ENCODE results near the gene ZNF3. TPM values are rescaled to one million over a fixed set of nuclear protein-coding genes. Genes with fewer than 3 reads are reported as not detected.
"Not testable (repeated sequence)": the region's sequence is repeated elsewhere in the genome, so short reads cannot be mapped to it uniquely, and the experiment has no call there.

The ZNF3 gene
- total RNA-seq = 10 to 100 TPM; 17.0 to 18.0 TPM
- long read RNA-seq, donor 1, partial matches to known transcripts = 0 of 12 reads
- long read RNA-seq, donor 1, other reads (novel, unspliced or antisense) = 6 of 12 reads
- long read RNA-seq, donor 2, transcript ZNF3-202 (6 exons, 2,799 nt) = major isoform, 11 of 29 reads
- long read RNA-seq, donor 2, partial matches to known transcripts = 2 of 29 reads
- long read RNA-seq, donor 2, other reads (novel, unspliced or antisense) = 7 of 29 reads

DNA sequence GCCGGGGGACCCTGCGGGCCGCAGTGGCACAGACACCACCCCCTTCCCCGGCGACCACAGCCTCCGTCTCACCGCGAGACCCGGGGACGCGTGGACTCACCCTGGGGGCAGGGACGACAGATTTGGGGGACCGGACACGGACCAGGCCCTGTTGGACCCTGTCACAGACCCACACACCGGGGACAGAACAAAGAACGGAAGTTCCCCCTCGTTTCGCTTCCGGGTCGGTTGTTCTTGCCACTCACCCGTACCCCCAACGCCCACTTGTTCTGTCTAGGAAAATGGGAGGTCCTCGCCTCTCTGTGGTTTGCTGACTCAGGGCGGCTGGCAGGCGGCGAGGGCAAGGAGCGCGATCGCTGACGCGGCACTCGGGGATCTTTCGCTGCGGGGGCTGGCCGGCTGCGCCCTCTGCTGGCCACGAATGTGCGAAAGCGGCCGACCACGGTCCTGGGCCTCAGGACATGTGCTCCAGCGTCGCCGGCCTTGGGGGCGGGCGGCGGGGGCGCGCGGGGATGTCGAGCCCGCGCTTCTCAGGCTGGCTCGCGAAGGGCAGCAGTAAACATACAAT, at the start of gene ZNF3:
Gene ZNF3, minus strand, starts transcription at position 189 of the 568 bp plus-strand sequence. CDS start 4,366 bp downstream, outside the sequence.
- peak; percentile 100 for DNase-seq (ENCODE audit: low spot score)
- intact Hi-C loops (cut with DNase I) = loop anchor here in 1 of 2 donors (2.0 kb wide), 1 partner anchor 31 kb away; no protein-coding TSS in a partner anchor

GRCh38 chr7:100130608-100131453, 49.3 kb upstream of the ZNF3 start:
- peak; percentile 95 for DNase-seq (ENCODE audit: low spot score)
- intact Hi-C loops (cut with DNase I) = loop anchor here in 1 of 2 donors (5.0 kb wide), 1 partner anchor 91 kb away; no protein-coding TSS in a partner anchor

- DNase-seq (ENCODE audit: low spot score) = not testable (repeated sequence)
- intact Hi-C loops (cut with DNase I) = loop anchor here in 1 of 2 donors (5.0 kb wide), 1 partner anchor 92 kb away; no protein-coding TSS in a partner anchor
Observed at GRCh38 chr7:100130220-100130607, 48.7 kb upstream of the ZNF3 start.

DNA sequence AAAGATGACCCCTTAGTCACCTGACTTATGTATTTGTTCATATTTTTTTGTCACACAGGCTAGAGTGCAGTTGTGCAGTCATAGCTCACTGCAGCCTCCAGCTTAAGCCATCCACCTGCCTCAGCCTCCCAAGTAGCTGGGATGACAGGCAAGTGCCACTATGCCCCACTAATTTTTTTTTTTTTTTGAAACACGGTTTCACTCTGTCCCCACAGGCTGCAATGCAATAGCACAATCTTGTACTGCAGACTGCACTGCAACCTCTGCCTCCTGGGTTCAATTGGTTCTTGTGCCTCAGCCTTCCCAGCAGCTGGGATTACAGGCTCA, 47.1 kb upstream of the ZNF3 start:
- intact Hi-C loops (cut with DNase I) = no loop called here
- DNase-seq (ENCODE audit: low spot score) = no peak

DNA sequence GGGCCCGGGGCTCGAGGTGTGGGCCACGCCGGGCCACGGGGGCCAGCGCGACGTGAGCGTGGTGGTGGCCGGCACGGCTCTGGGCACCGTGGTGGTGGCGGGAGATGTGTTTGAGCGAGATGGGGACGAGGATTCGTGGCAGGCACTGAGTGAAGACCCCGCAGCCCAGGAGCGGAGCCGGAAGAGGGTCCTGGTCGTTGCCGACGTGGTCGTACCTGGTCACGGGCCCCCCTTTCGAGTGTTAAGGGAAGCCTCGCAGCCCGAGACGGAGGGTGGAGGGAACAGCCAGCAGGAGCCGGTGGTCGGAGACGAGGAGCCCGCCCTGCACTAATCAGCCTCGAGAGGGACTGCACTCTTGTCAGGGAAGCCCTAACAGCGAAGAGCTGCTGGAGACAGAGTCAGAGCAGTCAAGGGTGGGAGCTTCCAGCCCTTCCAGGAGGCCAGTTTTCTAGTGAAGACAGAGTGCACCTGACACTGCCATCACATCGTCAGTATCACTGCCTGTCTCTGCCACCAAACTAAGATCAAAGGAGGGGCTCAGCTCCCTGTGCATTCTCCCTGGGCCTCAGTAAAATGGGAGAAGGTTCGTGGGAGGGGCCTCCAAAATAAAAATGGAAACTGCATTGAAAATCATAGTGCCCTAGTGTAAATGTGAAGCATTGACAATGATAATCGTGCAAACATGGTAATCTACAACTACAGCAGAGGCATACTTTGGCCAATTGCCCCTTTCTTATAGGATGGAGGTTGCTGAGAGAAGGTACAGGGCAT, 46.5 kb upstream of the ZNF3 start:
- intact Hi-C loops (cut with DNase I) = no loop called here
- peak; percentile 83 for DNase-seq (ENCODE audit: low spot score)

GRCh38 chr7:100126931-100127865, 45.7 kb upstream of the ZNF3 start, which contains the start of gene MBLAC1:
Gene MBLAC1, plus strand, starts transcription at chr7:100126967. Its CDS starts 429 bp downstream, at chr7:100127396.
- intact Hi-C loops (cut with DNase I) = no loop called here
- DNase-seq (ENCODE audit: low spot score) = peak; percentile 95

DNA sequence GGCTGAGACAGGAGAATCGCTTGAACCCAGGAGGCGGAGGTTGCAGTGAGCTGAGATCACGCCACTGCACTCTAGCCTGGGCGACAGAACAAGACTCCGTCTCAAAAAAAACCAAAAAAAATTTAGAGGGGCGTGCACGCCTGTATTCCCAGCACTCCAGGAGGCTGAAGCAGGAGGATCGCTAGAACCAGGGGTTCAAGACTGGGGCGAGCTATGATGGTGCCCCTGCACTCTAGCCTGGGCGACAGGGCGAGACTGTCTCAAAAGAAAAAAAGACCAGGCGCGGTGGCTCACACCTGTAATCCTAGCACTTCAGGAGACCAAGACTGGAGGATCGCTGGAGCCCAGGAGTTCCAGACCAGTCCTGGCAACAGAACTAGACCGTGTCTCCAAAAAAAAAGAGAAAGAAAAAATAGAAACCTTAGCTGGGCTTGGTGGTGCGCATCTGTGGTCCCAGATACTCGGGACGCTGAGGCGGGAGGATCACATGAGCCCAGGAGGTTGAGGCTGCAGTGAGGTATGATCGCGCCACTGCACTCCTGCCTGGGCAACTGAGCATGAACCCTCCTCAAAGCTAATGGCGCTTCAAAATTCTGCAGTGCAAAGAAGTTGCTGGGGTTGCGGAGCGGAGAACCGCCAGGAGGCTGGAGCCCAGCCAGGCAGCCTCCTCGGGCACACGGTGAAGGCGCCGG, 44.9 kb upstream of the ZNF3 start:
- intact Hi-C loops (cut with DNase I) = no loop called here

GRCh38 chr7:100124301-100125230, 43.0 kb upstream of the ZNF3 start:
- no peak for DNase-seq (ENCODE audit: low spot score)
- intact Hi-C loops (cut with DNase I) = loop anchor here in 1 of 2 donors (5.0 kb wide), 1 partner anchor 1563 kb away; no protein-coding TSS in a partner anchor

More for the DNA sequence above, 44.9 kb upstream of the ZNF3 start:
- DNase-seq (ENCODE audit: low spot score) = no peak

DNA sequence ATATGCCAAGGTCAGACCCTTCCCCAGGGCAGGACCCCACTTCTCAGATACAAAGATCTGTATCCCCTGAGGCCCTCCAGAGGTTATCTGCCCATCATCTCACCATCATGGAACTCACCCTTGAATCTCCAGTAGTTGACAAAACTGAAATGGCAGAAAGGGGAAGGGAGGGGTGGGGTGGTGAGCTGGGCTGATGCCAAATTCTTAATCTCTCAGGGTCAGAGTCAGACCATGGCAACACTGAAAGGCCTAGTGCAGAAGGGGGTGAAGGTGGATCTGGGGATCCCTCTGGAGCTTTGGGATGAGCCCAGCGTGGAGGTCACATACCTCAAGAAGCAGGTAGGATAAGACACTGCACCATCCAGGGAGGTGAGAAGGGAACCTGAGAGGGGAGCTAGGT, 41.0 kb upstream of the ZNF3 start:
- intact Hi-C loops (cut with DNase I) = loop anchor here in 1 of 2 donors (5.0 kb wide), 1 partner anchor 1565 kb away; no protein-coding TSS in a partner anchor

GRCh38 chr7:100122067-100122466, 40.5 kb upstream of the ZNF3 start:
- intact Hi-C loops (cut with DNase I) = loop anchor here in 1 of 2 donors (5.0 kb wide), 1 partner anchor 1565 kb away; no protein-coding TSS in a partner anchor
- no peak for DNase-seq (ENCODE audit: low spot score)

More for the DNA sequence above, 41.0 kb upstream of the ZNF3 start:
- DNase-seq (ENCODE audit: low spot score) = no peak

GRCh38 chr7:100120733-100121036, 39.2 kb upstream of the ZNF3 start:
- intact Hi-C loops (cut with DNase I) = loop anchor here in 1 of 2 donors (5.0 kb wide), 1 partner anchor 1567 kb away; no protein-coding TSS in a partner anchor
- no peak for DNase-seq (ENCODE audit: low spot score)

DNA sequence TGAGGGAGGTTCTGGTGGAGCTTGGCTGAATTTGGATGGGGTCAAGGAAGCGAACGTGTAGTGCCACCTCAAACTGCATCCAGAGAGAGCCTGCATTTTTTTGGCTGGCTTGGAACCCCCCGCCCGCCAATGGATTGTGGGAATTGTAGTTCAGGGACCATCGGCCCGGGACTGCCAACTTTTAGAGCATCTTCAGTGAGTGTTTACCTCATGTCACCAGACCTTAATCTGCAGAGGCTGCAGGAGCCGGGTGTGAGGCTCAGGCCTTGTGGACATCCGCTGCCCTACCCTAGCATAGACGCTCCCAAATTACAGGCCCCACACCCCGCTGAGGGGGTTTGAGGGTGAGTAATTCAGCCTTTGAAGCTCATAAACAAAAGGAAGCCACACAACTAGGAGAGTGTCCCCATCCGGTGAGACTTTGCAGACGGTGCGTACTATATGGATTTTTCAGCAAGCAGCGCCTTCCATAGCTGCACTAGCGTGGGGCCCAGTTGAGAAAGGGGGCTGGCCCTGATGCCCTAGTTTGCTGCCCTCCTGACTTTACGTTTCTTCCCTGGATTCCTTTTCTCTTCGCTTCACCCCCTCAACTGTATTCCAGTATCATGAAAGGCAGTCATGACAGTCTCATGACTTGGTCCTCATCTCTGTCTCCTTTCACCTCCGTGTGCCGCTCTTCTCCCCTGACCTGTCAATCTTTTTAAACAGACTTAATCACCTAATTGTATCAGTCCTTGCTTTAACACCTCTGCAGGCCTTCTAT, 38.6 kb upstream of the ZNF3 start:
- intact Hi-C loops (cut with DNase I) = loop anchor here in 1 of 2 donors (5.0 kb wide), 1 partner anchor 1567 kb away; no protein-coding TSS in a partner anchor

DNA sequence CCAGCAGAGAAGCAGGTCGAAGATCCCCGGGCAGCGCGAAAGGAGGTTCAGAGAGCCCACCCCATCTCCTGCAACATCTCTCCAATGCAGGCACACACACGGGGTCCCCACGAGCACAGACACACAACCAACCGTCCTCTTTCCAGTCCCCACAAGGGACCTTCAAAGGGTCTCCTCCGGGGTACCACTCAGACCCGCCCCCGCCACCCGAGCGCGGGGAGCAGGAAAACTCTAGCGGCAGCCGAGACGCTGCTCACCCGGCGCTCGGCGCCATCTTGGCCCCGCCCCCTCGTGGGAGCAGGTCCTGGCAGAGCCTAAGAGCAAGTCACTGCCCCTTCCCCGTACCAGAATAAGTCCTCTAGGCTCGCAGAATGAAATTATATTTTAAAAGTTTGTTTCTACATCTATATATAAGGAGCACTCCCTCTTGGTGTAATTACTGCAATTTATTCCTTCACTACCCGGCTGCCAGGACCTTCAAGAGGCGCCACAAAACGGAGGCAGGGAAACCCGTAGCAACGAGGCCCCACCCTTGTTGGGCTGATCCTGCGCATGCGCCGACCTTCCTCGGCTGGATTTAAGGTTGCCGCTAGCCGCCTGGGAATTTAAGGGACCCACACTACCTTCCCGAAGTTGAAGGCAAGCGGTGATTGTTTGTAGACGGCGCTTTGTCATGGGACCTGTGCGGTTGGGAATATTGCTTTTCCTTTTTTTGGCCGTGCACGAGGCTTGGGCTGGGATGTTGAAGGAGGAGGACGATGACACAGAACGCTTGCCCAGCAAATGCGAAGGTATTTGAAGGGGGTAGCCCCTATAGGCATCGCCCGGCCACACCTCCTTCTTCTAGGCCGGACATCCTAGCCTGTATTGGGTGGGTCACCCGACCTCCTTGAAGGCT, 37.8 kb upstream of the ZNF3 start, which contains the start of the genes CNPY4 and TAF6:
Gene CNPY4, plus strand, starts transcription at position 563 of the 898 bp plus-strand sequence. Its CDS starts 111 bp downstream, at position 674.
Gene TAF6, minus strand, starts transcription at position 287 of the 898 bp plus-strand sequence. CDS start 5,149 bp downstream, outside the sequence.
- intact Hi-C loops (cut with DNase I) = no loop called here
- DNase-seq (ENCODE audit: low spot score) = peak; percentile 99

More for the DNA sequence above, 38.6 kb upstream of the ZNF3 start:
- peak; percentile 87 for DNase-seq (ENCODE audit: low spot score)

DNA sequence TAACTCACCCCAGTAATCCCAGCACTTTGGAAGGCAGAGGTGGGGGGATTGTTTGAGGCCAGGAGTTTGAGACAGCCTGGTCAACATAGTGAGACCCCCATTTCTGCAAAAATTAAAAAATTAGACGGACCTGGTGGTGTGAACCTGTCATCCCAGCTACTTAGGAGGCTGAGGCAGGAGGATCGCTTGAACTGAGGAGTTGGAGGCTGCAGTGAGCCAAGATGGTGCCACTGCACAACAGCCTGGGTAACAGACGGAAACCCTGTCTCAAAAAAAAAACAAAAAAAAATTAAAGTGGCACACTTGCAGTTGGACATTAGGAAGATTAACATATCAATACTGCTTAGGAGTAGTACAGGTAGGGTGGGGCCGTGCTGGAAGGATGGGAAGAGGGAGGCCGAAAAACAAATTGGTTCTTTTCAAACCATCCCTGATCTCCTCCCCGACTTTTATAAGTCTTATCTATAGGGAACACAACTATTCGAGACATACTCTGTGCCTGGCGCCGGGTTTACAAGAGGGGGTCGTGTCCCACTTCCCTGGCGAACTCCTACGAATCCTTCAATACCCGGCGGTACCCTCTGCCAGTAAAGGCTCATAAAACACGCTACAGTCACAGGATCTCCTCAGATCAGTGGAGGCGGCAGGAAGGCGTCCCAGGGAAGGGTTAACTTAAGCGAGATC, 37.0 kb upstream of the ZNF3 start:
- intact Hi-C loops (cut with DNase I) = no loop called here
- no peak for DNase-seq (ENCODE audit: low spot score)
